Parathyroid adenoma (tissue), 2 donors: ENCODE results near the gene PNKD.

Experiments
- H2AFZ ChIP-seq: fragments of 300-600 bp; sonication (generic); one replicate; pipeline ENCODE4 v1.7.0; 2017; ENCODE audit warnings: antibody characterized with exemption, mild to moderate bottlenecking
- H3K27ac ChIP-seq: fragments of 300-600 bp; sonication (generic); one replicate; pipeline ENCODE4 v1.7.0; 2017
- H3K27me3 ChIP-seq: fragments of 300-600 bp; sonication (generic); one replicate; pipeline ENCODE4 v1.7.0; 2017; ENCODE audit warnings: low read length; ENCODE audit not compliant: control insufficient read depth, insufficient read depth
- H3K36me3 ChIP-seq: fragments of 300-600 bp; sonication (generic); one replicate; pipeline ENCODE4 v1.7.0; 2017; ENCODE audit warnings: low read length; ENCODE audit not compliant: control insufficient read depth, insufficient read depth
- H3K4me1 ChIP-seq: fragments of 300-600 bp; sonication (generic); one replicate; pipeline ENCODE4 v1.7.0; 2017; ENCODE audit warnings: control low read depth
- H3K4me2 ChIP-seq: fragments of 300-600 bp; sonication (generic); one replicate; pipeline ENCODE4 v1.7.0; 2017; ENCODE audit warnings: low read length
- H3K4me3 ChIP-seq: fragments of 300-600 bp; sonication (generic); one replicate; pipeline ENCODE4 v1.7.0; 2017; ENCODE audit warnings: low read depth, low read length
- H3K79me2 ChIP-seq: fragments of 300-600 bp; sonication (generic); one replicate; pipeline ENCODE4 v1.7.0; 2017; ENCODE audit warnings: control low read depth
- H3K9ac ChIP-seq: fragments of 300-600 bp; sonication (generic); one replicate; pipeline ENCODE4 v1.7.0; 2017; ENCODE audit warnings: mild to moderate bottlenecking
- H3K9me3 ChIP-seq: fragments of 300-600 bp; sonication (generic); one replicate; pipeline ENCODE4 v1.7.0; 2017; ENCODE audit warnings: low read length; ENCODE audit not compliant: control insufficient read depth
- TF ChIP-seq, protein P1 (sequence below): fragments of 300-600 bp; sonication (generic); IDR thresholded peaks from one replicate; pipeline ENCODE4 v1.7.0; 2017; ENCODE audit warnings: antibody characterized with exemption, mild to moderate bottlenecking
- donor health status: primary hyperparathyroidism.

Gene PNKD

DNA sequence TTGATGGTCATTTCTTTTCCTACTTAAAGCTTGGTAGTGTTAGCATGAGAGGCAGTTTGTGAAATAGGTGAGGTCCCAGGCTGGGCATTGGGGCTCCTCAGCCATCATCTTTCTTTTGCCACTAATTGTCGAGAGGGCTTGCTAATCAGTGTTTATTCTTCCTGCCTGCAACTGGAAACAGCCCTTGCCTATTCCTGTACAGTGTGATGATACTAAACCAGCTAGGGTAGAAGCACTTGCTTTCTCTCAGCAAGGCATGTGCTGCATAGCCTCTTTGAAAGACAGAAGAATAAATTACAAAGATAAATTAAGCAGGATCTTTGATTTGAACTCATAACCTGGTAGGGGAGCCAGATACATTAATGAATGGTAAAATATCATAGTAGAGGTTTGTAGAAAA, 26.1 kb upstream of the PNKD start:
- Histone ChIP-seq H2AFZ (no peak overlapping the region), H3K27me3 (no peaks in the 10 kb centered on the region), H3K4me2 (no peak overlapping the region), H3K27ac (no peak overlapping the region), H3K4me3 (no peak overlapping the region), H3K4me1 (no peaks in the 10 kb centered on the region), H3K9me3 (no peaks in the 10 kb centered on the region), H3K9ac (no peak overlapping the region), H3K79me2 (peaks cover 3% of the 10 kb centered on the region), H3K36me3 (no peaks in the 10 kb centered on the region)
- TF ChIP-seq, protein P1, sequence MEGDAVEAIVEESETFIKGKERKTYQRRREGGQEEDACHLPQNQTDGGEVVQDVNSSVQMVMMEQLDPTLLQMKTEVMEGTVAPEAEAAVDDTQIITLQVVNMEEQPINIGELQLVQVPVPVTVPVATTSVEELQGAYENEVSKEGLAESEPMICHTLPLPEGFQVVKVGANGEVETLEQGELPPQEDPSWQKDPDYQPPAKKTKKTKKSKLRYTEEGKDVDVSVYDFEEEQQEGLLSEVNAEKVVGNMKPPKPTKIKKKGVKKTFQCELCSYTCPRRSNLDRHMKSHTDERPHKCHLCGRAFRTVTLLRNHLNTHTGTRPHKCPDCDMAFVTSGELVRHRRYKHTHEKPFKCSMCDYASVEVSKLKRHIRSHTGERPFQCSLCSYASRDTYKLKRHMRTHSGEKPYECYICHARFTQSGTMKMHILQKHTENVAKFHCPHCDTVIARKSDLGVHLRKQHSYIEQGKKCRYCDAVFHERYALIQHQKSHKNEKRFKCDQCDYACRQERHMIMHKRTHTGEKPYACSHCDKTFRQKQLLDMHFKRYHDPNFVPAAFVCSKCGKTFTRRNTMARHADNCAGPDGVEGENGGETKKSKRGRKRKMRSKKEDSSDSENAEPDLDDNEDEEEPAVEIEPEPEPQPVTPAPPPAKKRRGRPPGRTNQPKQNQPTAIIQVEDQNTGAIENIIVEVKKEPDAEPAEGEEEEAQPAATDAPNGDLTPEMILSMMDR, result no peak

DNA sequence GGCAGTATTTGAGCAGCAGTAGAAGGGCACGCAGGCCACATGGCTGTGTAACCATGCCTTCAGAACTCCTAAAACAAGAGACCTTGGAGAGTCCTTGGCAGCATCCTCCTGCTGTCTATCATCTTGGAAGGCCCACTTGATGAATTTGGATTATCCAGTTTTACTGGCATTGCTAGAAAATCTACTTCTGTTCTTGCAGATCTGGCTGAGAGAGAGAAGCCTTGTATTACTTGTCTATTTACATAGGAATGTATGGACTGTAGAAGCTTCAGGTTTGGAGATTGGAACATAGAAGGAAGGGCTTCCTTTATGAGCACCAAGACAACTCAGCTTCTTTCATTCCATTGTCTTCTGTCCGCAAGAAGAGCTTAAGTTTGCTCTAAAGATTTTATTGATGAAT, 25.7 kb upstream of the PNKD start:
- TF ChIP-seq, protein P1, result no peak
- H3K79me2 ChIP-seq, result peaks cover 3% of the 10 kb centered on the region
- H3K9me3 ChIP-seq, result no peaks in the 10 kb centered on the region
- H3K4me3 ChIP-seq, result no peak overlapping the region
- no peak overlapping the region for H3K27ac ChIP-seq
- no peak overlapping the region for H3K4me2 ChIP-seq
- no peaks in the 10 kb centered on the region for H3K4me1 ChIP-seq
- no peak overlapping the region for H2AFZ ChIP-seq
- H3K27me3 ChIP-seq, result no peaks in the 10 kb centered on the region
- H3K9ac ChIP-seq, result no peak overlapping the region
- no peaks in the 10 kb centered on the region for H3K36me3 ChIP-seq

DNA sequence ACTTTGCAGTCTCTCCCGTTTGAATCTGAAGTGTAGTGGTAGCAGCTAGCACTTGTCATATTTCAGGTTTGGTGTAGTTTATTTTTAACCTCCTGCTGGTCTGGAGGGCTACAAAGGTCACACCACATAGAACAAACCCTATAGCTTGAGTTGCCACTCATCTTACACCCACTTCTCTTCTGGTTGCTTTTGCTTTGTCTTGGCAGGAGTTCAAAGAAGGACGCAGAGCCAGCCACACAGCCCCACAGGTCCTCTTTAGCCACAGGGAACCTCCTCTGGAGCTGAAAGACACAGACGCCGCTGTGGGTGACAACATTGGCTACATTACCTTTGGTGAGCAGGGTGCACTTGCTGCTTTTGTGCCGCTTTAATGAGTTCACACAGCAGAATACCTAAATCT, 25.1 kb upstream of the PNKD start:
- H3K79me2 ChIP-seq, result peaks cover 3% of the 10 kb centered on the region
- no peak overlapping the region for H3K27ac ChIP-seq
- no peak overlapping the region for H3K4me2 ChIP-seq
- H3K27me3 ChIP-seq, result no peaks in the 10 kb centered on the region
- H3K9me3 ChIP-seq, result no peaks in the 10 kb centered on the region
- no peaks in the 10 kb centered on the region for H3K4me1 ChIP-seq
- no peaks in the 10 kb centered on the region for H3K36me3 ChIP-seq
- no peak overlapping the region for H3K9ac ChIP-seq
- H3K4me3 ChIP-seq, result no peak overlapping the region
- no peak overlapping the region for H2AFZ ChIP-seq
- TF ChIP-seq, protein P1, result no peak

DNA sequence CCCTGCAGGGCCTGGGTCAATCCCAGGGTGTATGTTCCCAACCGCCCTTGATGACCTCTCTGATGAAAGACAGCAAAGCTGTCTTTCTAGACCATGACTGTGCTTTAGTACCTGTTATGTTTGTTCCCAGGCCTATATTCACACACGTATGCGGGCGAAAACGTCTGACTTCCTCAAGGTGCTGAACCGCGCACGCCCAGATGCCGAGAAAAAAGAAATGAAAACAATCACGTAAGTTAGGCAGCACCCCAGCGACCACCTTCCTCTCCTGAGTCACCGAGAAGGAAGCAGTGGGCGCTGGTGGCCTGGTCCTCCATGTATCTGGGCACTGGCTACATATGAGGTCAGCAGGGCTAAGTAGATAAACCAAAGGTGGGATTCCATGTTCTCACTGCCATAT, 20.6 kb upstream of the PNKD start:
- TF ChIP-seq, protein P1, result no peak
- H3K9ac ChIP-seq, result no peak overlapping the region
- no peaks in the 10 kb centered on the region for H3K36me3 ChIP-seq
- H3K27ac ChIP-seq, result no peak overlapping the region
- H3K9me3 ChIP-seq, result no peaks in the 10 kb centered on the region
- H3K4me1 ChIP-seq, result no peaks in the 10 kb centered on the region
- H3K4me3 ChIP-seq, result no peak overlapping the region
- H3K4me2 ChIP-seq, result no peak overlapping the region
- H3K27me3 ChIP-seq, result no peaks in the 10 kb centered on the region
- no peaks in the 10 kb centered on the region for H3K79me2 ChIP-seq
- no peak overlapping the region for H2AFZ ChIP-seq

DNA sequence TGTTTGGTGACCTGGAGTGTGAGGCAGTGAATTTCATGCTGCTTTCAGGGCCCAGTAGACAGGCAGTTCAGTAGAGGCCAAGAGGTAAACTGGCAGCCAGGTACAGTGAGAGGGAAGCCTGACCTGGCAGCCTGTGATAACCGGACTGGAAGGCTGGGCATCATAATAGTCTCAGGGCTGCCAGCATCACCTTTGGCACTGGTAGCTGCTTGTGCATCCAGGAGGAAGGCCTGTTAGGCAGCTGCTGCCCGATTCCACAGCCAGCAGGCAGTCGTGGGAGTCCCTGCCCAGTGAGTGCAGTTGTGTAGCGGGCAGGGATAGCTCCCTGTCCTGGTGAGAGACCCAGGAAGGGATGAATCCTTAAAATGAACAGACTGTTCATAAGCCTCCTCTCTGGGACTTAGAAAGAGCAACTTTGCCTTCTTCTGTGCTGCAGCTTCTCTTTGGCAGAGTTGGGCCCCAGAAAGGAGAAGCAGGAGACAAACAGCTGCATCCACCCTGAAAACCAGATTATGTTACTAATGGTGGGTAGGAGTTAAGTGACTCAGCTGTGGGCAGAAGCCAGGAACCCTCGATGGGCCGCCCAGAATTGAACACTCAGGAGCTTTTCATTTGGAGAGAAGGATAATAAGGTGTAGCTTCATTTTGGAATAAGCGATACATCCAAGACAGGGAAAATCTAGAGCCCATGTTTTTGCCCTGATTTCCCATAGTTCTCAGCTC, 17.6 kb upstream of the PNKD start:
- Histone ChIP-seq H3K27me3 (no peaks in the 10 kb centered on the region), H3K9ac (no peak overlapping the region), H3K27ac (no peak overlapping the region), H3K79me2 (no peaks in the 10 kb centered on the region), H3K4me2 (no peak overlapping the region), H3K36me3 (no peaks in the 10 kb centered on the region), H3K4me3 (no peak overlapping the region), H2AFZ (no peak overlapping the region), H3K4me1 (peaks cover 2% of the 10 kb centered on the region), H3K9me3 (no peaks in the 10 kb centered on the region)
- TF ChIP-seq, protein P1, result no peak
